IMR-90 (cell line): ENCODE data around the gene GPR137. TPM values are rescaled to one million over a fixed set of nuclear protein-coding genes. Genes with fewer than 3 reads are reported as not detected.

Experiments
- ATAC-seq: fragments of 200-7000 bp; cut with Tn5 transposase; 2 replicates; pipeline ENCODE4 v1.9.1; 2020; ENCODE audit warnings: low read depth, mild to moderate bottlenecking, moderate library complexity
- BruUV-seq: library from RNA; stranded (reverse); fragments of 400-500 nt; replicated peaks from 2 replicates; lab custom pipeline; 2021; lab: Mats Ljungman, UMichigan
- CTCF ChIA-PET: fragments of 300-600 bp; formaldehyde crosslinking; extraction: SDS; loops from one replicate; lab custom pipeline; 2021; ENCODE audit warnings: antibody characterized with exemption; lab: Yijun Ruan, JAX
- POLR2A ChIA-PET: fragments of 300-600 bp; sonication (Branson Sonifier 250); formaldehyde crosslinking; loops from one replicate; lab custom pipeline; 2022; ENCODE audit warnings: antibody characterized with exemption; ENCODE audit not compliant: unreplicated experiment; lab: Charles Lee
- DNase-seq: peaks from one replicate; pipeline ENCODE4 v3.0.0; 2013
- H2AFZ ChIP-seq: replicated peaks from 2 replicates; pipeline ENCODE3; 2013; ENCODE audit warnings: low read length, mild to moderate bottlenecking; ENCODE audit not compliant: poor library complexity
- H2AK5ac ChIP-seq: 2 replicates; pipeline ENCODE4 v1.6.1; 2013; ENCODE audit warnings: low read depth, low read length, inconsistent platforms
- H2AK9ac ChIP-seq: replicated peaks from 2 replicates; pipeline ENCODE3; 2013; ENCODE audit warnings: mild to moderate bottlenecking, low read depth, low read length, moderate library complexity; ENCODE audit not compliant: poor library complexity
- H2BK120ac ChIP-seq: 2 replicates; pipeline ENCODE4 v1.6.1; 2013; ENCODE audit warnings: low read depth, low read length, inconsistent platforms
- H2BK15ac ChIP-seq: 3 replicates; pipeline ENCODE4 v1.6.1; 2013; ENCODE audit warnings: low read depth, low read length, inconsistent platforms
- H2BK20ac ChIP-seq: 2 replicates; pipeline ENCODE4 v1.6.1; 2013; ENCODE audit warnings: low read depth, mild to moderate bottlenecking, inconsistent platforms, low read length, moderate library complexity
- H2BK5ac ChIP-seq: 2 replicates; pipeline ENCODE4 v1.6.1; 2013; ENCODE audit warnings: mild to moderate bottlenecking, low read depth, low read length, inconsistent platforms; ENCODE audit not compliant: poor library complexity, severe bottlenecking
- H3K14ac ChIP-seq: replicated peaks from 2 replicates; pipeline ENCODE4 v1.6.1; 2013; ENCODE audit warnings: low read depth, low read length, inconsistent platforms
- H3K18ac ChIP-seq: 2 replicates; pipeline ENCODE4 v1.6.1; 2013; ENCODE audit warnings: low read depth, low read length, control low read depth
- H3K23ac ChIP-seq: 2 replicates; pipeline ENCODE4 v1.6.1; 2013; ENCODE audit warnings: low read depth, low read length, inconsistent platforms
- H3K27ac ChIP-seq: 2 replicates; pipeline ENCODE4 v1.5.1; 2013; ENCODE audit warnings: mild to moderate bottlenecking, control low read depth, low read length; ENCODE audit not compliant: insufficient read depth
- H3K27me3 ChIP-seq: 2 replicates; pipeline ENCODE4 v1.6.1; 2013; ENCODE audit warnings: low read length; ENCODE audit not compliant: control insufficient read depth, insufficient read depth
- H3K36me3 ChIP-seq: 2 replicates; pipeline ENCODE4 v1.6.1; 2013; ENCODE audit warnings: low read length, mixed read lengths; ENCODE audit not compliant: control insufficient read depth, insufficient read depth
- H3K4ac ChIP-seq: 2 replicates; pipeline ENCODE4 v1.6.1; 2013; ENCODE audit warnings: low read depth, low read length, inconsistent platforms
- H3K4me1 ChIP-seq: 2 replicates; pipeline ENCODE4 v1.6.1; 2013; ENCODE audit warnings: low read length, mixed read lengths; ENCODE audit not compliant: control insufficient read depth, insufficient read depth
- H3K4me2 ChIP-seq: 2 replicates; pipeline ENCODE4 v1.6.1; 2013; ENCODE audit warnings: low read depth, mild to moderate bottlenecking, control low read depth, low read length, moderate library complexity
- H3K4me3 ChIP-seq: 2 replicates; pipeline ENCODE4 v1.5.1; 2013; ENCODE audit warnings: low read depth, mild to moderate bottlenecking, control low read depth, low read length, moderate library complexity; ENCODE audit not compliant: insufficient read depth
- H3K56ac ChIP-seq: 2 replicates; pipeline ENCODE4 v1.6.1; 2013; ENCODE audit warnings: low read length, inconsistent platforms; ENCODE audit not compliant: insufficient read depth; ENCODE audit errors: extremely low read depth
- H3K79me1 ChIP-seq, 2 experiments: 2 replicates each; pipeline ENCODE4 v1.6.1; 2013; ENCODE audit warnings: low read length in 2 of 2, inconsistent platforms in 1 of 2, low read depth in 1 of 2
- H3K9ac ChIP-seq: 2 replicates; pipeline ENCODE4 v1.6.1; 2013; ENCODE audit warnings: low read depth, low read length, control low read depth
- H3K9me1 ChIP-seq: 2 replicates; pipeline ENCODE4 v1.6.1; 2013; ENCODE audit warnings: low read length, inconsistent platforms; ENCODE audit not compliant: insufficient read depth
- H3K9me3 ChIP-seq: 2 replicates; pipeline ENCODE4 v1.6.1; 2013; ENCODE audit warnings: low read length; ENCODE audit not compliant: control insufficient read depth, insufficient read depth
- H4K20me1 ChIP-seq: 2 replicates; pipeline ENCODE4 v1.6.1; 2013; ENCODE audit warnings: low read length, inconsistent platforms; ENCODE audit not compliant: insufficient read depth
- H4K5ac ChIP-seq: 2 replicates; pipeline ENCODE4 v1.6.1; 2013; ENCODE audit warnings: mild to moderate bottlenecking, low read depth, low read length, control low read depth
- H4K8ac ChIP-seq, 2 experiments: 2 replicates each; pipeline ENCODE4 v1.6.1; 2013; ENCODE audit warnings: low read depth in 2 of 2, low read length in 2 of 2, control low read depth in 1 of 2, inconsistent platforms in 1 of 2
- H4K91ac ChIP-seq: 2 replicates; pipeline ENCODE4 v1.6.1; 2013; ENCODE audit warnings: low read depth, low read length, inconsistent platforms; ENCODE audit not compliant: insufficient read depth
- BHLHE40 ChIP-seq: fragments of 150-350 bp; IDR thresholded peaks from 2 replicates; pipeline ENCODE4 v1.6.1; 2016; ENCODE audit warnings: mild to moderate bottlenecking, low read depth, low read length
- CHD1 ChIP-seq: IDR thresholded peaks from 2 replicates; pipeline ENCODE4 v1.6.1; 2012; ENCODE audit warnings: low read depth, low read length, improper control_type of control experiment
- CTCF ChIP-seq: conservative IDR thresholded peaks from 2 replicates; pipeline ENCODE4 v1.5.1; 2012; ENCODE audit warnings: mild to moderate bottlenecking, low read depth, low read length, improper control_type of control experiment
- ELK1 ChIP-seq: fragments of 150-350 bp; IDR thresholded peaks from 2 replicates; pipeline ENCODE4 v1.6.1; 2016; ENCODE audit warnings: low read depth, mild to moderate bottlenecking, low read length, moderate library complexity, borderline replicate concordance
- FOS ChIP-seq: fragments of 150-350 bp; IDR thresholded peaks from 2 replicates; pipeline ENCODE4 v1.6.1; 2016; ENCODE audit warnings: low read depth, low read length
- MAFK ChIP-seq: IDR thresholded peaks from 2 replicates; pipeline ENCODE4 v1.6.1; 2012; ENCODE audit warnings: low read depth, low read length, improper control_type of control experiment
- MAZ ChIP-seq: IDR thresholded peaks from 2 replicates; pipeline ENCODE4 v1.6.1; 2012; ENCODE audit warnings: low read depth, mild to moderate bottlenecking, low read length, improper control_type of control experiment, moderate library complexity, borderline replicate concordance
- MXI1 ChIP-seq: IDR thresholded peaks from 2 replicates; pipeline ENCODE4 v1.6.1; 2012; ENCODE audit warnings: low read depth, mild to moderate bottlenecking, low read length, moderate library complexity, borderline replicate concordance
- NFE2L2 ChIP-seq: fragments of 150-350 bp; IDR thresholded peaks from 2 replicates; pipeline ENCODE4 v1.6.1; 2016; ENCODE audit warnings: low read depth, mild to moderate bottlenecking, low read length
- POLR2A ChIP-seq: IDR thresholded peaks from 2 replicates; pipeline ENCODE4 v1.6.1; 2012; ENCODE audit warnings: mild to moderate bottlenecking, low read depth, low read length
- RAD21 ChIP-seq: IDR thresholded peaks from 2 replicates; pipeline ENCODE4 v1.6.1; 2012; ENCODE audit warnings: low read length, improper control_type of control experiment
- RCOR1 ChIP-seq: IDR thresholded peaks from 2 replicates; pipeline ENCODE4 v1.6.1; 2012; ENCODE audit warnings: mild to moderate bottlenecking, low read length, improper control_type of control experiment; ENCODE audit not compliant: insufficient replicate concordance
- RFX5 ChIP-seq: IDR thresholded peaks from 2 replicates; pipeline ENCODE4 v1.8.0; 2012; ENCODE audit warnings: low read depth, mild to moderate bottlenecking, low read length, moderate library complexity
- SMC3 ChIP-seq: fragments of 150-350 bp; IDR thresholded peaks from 2 replicates; pipeline ENCODE4 v1.6.1; 2016; ENCODE audit warnings: low read depth, mild to moderate bottlenecking, antibody characterized with exemption, low read length, moderate library complexity
- USF2 ChIP-seq: fragments of 150-350 bp; IDR thresholded peaks from 2 replicates; pipeline ENCODE4 v1.6.1; 2017; ENCODE audit warnings: mild to moderate bottlenecking, antibody characterized with exemption, low read length, low read depth
- WGBS, 2 experiments: methylation state at CpG; one replicate each; pipeline versions ENCODE4 v1.1.5 to v1.1.7; 2013; ENCODE audit warnings: missing lambda C conversion rate in 2 of 2; ENCODE audit not compliant: insufficient read length in 1 of 2; ENCODE audit errors: extremely low coverage in 2 of 2; 5-methylcytosine and 5-hydroxymethylcytosine counted together
- dilution Hi-C: fragments of 300-500 bp; cut with HindIII; formaldehyde crosslinking; loops from one replicate; pipeline ENCODE4 v1.14.3; 2018; ENCODE audit warnings: low sequenced_read_pairs; ENCODE audit not compliant: unreplicated experiment
- in situ Hi-C: fragments of 300-500 bp; cut with MboI; formaldehyde crosslinking; loops from 3 replicates; pipeline ENCODE4 v1.14.3; 2019; ENCODE audit warnings: low sequenced_read_pairs, inconsistent platforms, mixed read lengths
- intact Hi-C: fragments of 100-400 bp; cut with micrococcal nuclease; formaldehyde crosslinking; loops from 2 replicates; pipeline ENCODE4 v1.10.0; 2022
- polyA plus RNA-seq, 3 experiments: library from polyadenylated mRNA; depleted of rRNA; stranded (reverse); fragments of >200 nt; gene quantifications; 2 replicates each; pipeline ENCODE4 v1.2.3, GENCODE V29; 2012; ENCODE audit warnings: low replicate concordance in 1 of 3
- total RNA-seq: library from RNA; depleted of rRNA; stranded (reverse); fragments of >200 nt; gene quantifications from 2 replicates; pipeline ENCODE4 v1.2.3, GENCODE V29; 2012

Gene GPR137
- total and polyA plus RNA-seq, 2 of the 4 experiments (the other 2 are of a cell fraction), result 3.6 to 26.0 TPM

- no peak overlapping the region for H2AFZ ChIP-seq
- no TSS peak for BruUV-seq
Measured at GRCh38 chr11:64238076-64238475, 47.6 kb upstream of the GPR137 start.

More at GRCh38 chr11:64238076-64238475, 47.6 kb upstream of the GPR137 start:
- H3K23ac ChIP-seq, result no peak overlapping the region
- no peak overlapping the region for H3K18ac ChIP-seq
- H2BK20ac ChIP-seq, result no peak overlapping the region
- H2AK9ac ChIP-seq, result no peak overlapping the region
- no peak overlapping the region for H4K8ac ChIP-seq
- peaks cover 4% of the 10 kb centered on the region; the same call in 1 of the 2 replicates for H4K20me1 ChIP-seq
- intact Hi-C loops, result no loop called here
- CTCF ChIA-PET, result no interaction called here
- 92% methylated on average over 2 of the region's 9 CpGs; no CpG with 5 or more reads in 1 of the 2 experiments for WGBS, 2 experiments
- no peak overlapping the region for H3K27ac ChIP-seq
- H3K56ac ChIP-seq, result no peak overlapping the region
- no peak overlapping the region for H3K9ac ChIP-seq
- H3K14ac ChIP-seq, result no peak overlapping the region
- H3K9me3 ChIP-seq, result no peaks in the 10 kb centered on the region
- H4K5ac ChIP-seq, result no peak overlapping the region
- no peak overlapping the region for H3K4me3 ChIP-seq
- dilution Hi-C loops, result no loop called here
- H2BK120ac ChIP-seq, result no peak overlapping the region
- ATAC-seq, result no peak
- peaks cover 17% of the 10 kb centered on the region for H3K4me1 ChIP-seq
- DNase-seq, result no peak
- TF ChIP-seq RFX5 (no peak), MXI1 (no peak), RCOR1 (no peak), MAZ (no peak), USF2 (no peak), SMC3 (no peak), CTCF (no peak), ELK1 (no peak), FOS (no peak), MAFK (no peak), BHLHE40 (no peak), RAD21 (no peak), CHD1 (no peak), NFE2L2 (no peak), POLR2A (no peak)
- no peak overlapping the region for H2AK5ac ChIP-seq
- H3K36me3 ChIP-seq, result peaks cover 20% of the 10 kb centered on the region
- POLR2A ChIA-PET, result no interaction called here
- no peak overlapping the region for H4K91ac ChIP-seq
- H3K4ac ChIP-seq, result no peak overlapping the region
- peaks cover 14% of the 10 kb centered on the region for H3K9me1 ChIP-seq
- H2BK5ac ChIP-seq, result no peak overlapping the region
- H2BK15ac ChIP-seq, result no peak overlapping the region
- in situ Hi-C loops, result no loop called here
- H3K27me3 ChIP-seq, result no peaks in the 10 kb centered on the region
- no peak overlapping the region for H3K4me2 ChIP-seq
- peaks cover 30 to 47% of the 10 kb centered on the region in 2 experiments; a peak in 3 of 4 replicates for H3K79me1 ChIP-seq
